ENCODE results near the gene ANK2.
"Not testable (repeated sequence)": the region's sequence is repeated elsewhere in the genome, so short reads cannot be mapped to it uniquely, and the experiment has no call there.

The ANK2 gene

GRCh38 chr4:113209153-113209552 is 159.7 kb downstream of the ANK2 start:
- DNase-seq (ENCODE audit: low spot score), result no peak

- no peak for DNase-seq (ENCODE audit: low spot score)
Observed at GRCh38 chr4:113209652-113210320, 160.3 kb downstream of the ANK2 start.

- DNase-seq (ENCODE audit: low spot score), result no peak
Observed at GRCh38 chr4:113212613-113213012, 163.2 kb downstream of the ANK2 start.

GRCh38 chr4:113221990-113222389 is 172.5 kb downstream of the ANK2 start:
- DNase-seq (ENCODE audit: low spot score), result no peak

- DNase-seq (ENCODE audit: low spot score), result no peak
Observed at GRCh38 chr4:113222471-113222870, 173.0 kb downstream of the ANK2 start.

GRCh38 chr4:113223001-113223400 is 173.5 kb downstream of the ANK2 start:
- DNase-seq (ENCODE audit: low spot score), result no peak

GRCh38 chr4:113232194-113232593 is 182.7 kb downstream of the ANK2 start:
- DNase-seq (ENCODE audit: low spot score), result no peak

GRCh38 chr4:113236916-113237315 is 187.5 kb downstream of the ANK2 start:
- DNase-seq (ENCODE audit: low spot score), result no peak

GRCh38 chr4:113243312-113243711 is 193.9 kb downstream of the ANK2 start:
- no peak for DNase-seq (ENCODE audit: low spot score)

- DNase-seq (ENCODE audit: low spot score), result not testable (repeated sequence)
Observed at GRCh38 chr4:113244747-113245146, 195.3 kb downstream of the ANK2 start.

GRCh38 chr4:113248320-113248719 is 198.9 kb downstream of the ANK2 start:
- no peak for DNase-seq (ENCODE audit: low spot score)

- DNase-seq (ENCODE audit: low spot score), result no peak
Observed at GRCh38 chr4:113255628-113256027, 206.2 kb downstream of the ANK2 start.

- no peak for DNase-seq (ENCODE audit: low spot score)
Observed at GRCh38 chr4:113256946-113257345, 207.5 kb downstream of the ANK2 start.

- no peak for DNase-seq (ENCODE audit: low spot score)
Observed at GRCh38 chr4:113260688-113261087, 211.2 kb downstream of the ANK2 start.

- no peak for DNase-seq (ENCODE audit: low spot score)
Observed at GRCh38 chr4:113263274-113263673, 213.8 kb downstream of the ANK2 start.

GRCh38 chr4:113270520-113271319 is 221.3 kb downstream of the ANK2 start:
- DNase-seq (ENCODE audit: low spot score), result no peak

- DNase-seq (ENCODE audit: low spot score), result no peak
Observed at GRCh38 chr4:113272523-113272922, 223.1 kb downstream of the ANK2 start.

- DNase-seq (ENCODE audit: low spot score), result no peak
Observed at GRCh38 chr4:113273721-113274220, 224.3 kb downstream of the ANK2 start.

- no peak for DNase-seq (ENCODE audit: low spot score)
Observed at GRCh38 chr4:113276464-113277170, 227.2 kb downstream of the ANK2 start.

- peak; percentile 61 for DNase-seq (ENCODE audit: low spot score)
Observed at GRCh38 chr4:113278324-113278934, 229.0 kb downstream of the ANK2 start.

GRCh38 chr4:113285501-113285900 is 236.0 kb downstream of the ANK2 start:
- no peak for DNase-seq (ENCODE audit: low spot score)

- no peak for DNase-seq (ENCODE audit: low spot score)
Observed at GRCh38 chr4:113288257-113288656, 238.8 kb downstream of the ANK2 start.
